ENCODE results near the gene MKX. TPM values are rescaled to one million over a fixed set of nuclear protein-coding genes. Genes with fewer than 3 reads are reported as not detected.

The MKX gene
- total RNA-seq, 1 experiment from 2014 or later = 1.5 TPM

DNA sequence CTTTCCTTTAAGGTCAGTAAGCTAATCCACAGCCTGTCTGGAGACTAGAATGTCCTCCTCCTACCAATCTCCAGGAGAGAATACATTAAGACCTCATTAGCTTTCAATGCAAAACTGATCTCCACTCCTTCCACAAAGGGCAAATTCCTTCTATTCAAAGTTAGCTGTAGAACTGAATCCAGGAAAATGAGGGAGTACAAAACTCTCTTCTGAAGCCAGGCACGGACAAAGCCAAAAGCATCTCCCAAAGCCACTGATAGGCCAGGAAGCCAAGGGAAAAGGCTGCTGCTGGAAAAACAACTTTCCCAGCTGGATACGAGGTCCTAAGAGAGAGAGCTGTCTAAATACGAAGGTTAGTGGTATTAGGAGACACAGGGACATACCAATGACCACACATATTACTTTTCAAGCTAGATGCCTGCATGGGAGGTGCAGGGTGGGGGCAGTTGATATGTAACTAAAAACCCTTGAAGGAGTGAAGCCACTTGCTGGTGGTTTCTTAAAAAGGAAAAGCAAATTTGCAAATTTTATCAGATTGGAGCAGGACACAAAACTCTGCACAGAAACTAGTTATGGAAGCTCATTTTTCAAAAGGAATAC is 43.6 kb downstream of the MKX start:
- Mint-ChIP-seq H3K27ac (ENCODE audit: unreplicated experiment) (no peak overlapping the region), H3K27me3 (ENCODE audit: unreplicated experiment) (peaks cover 16% of the 10 kb centered on the region), H3K9me3 (ENCODE audit: low read depth, unreplicated experiment) (no peaks in the 10 kb centered on the region), H3K36me3 (ENCODE audit: insufficient read depth, unreplicated experiment) (no peaks in the 10 kb centered on the region), H3K4me1 (ENCODE audit: low read depth, unreplicated experiment) (no peaks in the 10 kb centered on the region), H3K4me3 (ENCODE audit: low read depth, unreplicated experiment) (no peak overlapping the region)
- CTCF ChIA-PET = no interaction called here
- BruUV-seq (replicated peaks) = no TSS peak
- intact Hi-C loops (cut with micrococcal nuclease; ENCODE audit: unreplicated experiment) = no loop called here
- TF ChIP-seq, protein P1, sequence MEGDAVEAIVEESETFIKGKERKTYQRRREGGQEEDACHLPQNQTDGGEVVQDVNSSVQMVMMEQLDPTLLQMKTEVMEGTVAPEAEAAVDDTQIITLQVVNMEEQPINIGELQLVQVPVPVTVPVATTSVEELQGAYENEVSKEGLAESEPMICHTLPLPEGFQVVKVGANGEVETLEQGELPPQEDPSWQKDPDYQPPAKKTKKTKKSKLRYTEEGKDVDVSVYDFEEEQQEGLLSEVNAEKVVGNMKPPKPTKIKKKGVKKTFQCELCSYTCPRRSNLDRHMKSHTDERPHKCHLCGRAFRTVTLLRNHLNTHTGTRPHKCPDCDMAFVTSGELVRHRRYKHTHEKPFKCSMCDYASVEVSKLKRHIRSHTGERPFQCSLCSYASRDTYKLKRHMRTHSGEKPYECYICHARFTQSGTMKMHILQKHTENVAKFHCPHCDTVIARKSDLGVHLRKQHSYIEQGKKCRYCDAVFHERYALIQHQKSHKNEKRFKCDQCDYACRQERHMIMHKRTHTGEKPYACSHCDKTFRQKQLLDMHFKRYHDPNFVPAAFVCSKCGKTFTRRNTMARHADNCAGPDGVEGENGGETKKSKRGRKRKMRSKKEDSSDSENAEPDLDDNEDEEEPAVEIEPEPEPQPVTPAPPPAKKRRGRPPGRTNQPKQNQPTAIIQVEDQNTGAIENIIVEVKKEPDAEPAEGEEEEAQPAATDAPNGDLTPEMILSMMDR (IDR thresholded peaks at IDR 0.05; ENCODE audit: unreplicated experiment) = no peak
- no peak for DNase-seq

GRCh38 chr10:27699776-27700175 is 45.8 kb downstream of the MKX start:
- DNase-seq = no peak
- intact Hi-C loops (cut with micrococcal nuclease; ENCODE audit: unreplicated experiment) = no loop called here
- Mint-ChIP-seq H3K27me3 (ENCODE audit: unreplicated experiment) (peaks cover 16% of the 10 kb centered on the region), H3K36me3 (ENCODE audit: insufficient read depth, unreplicated experiment) (no peaks in the 10 kb centered on the region), H3K9me3 (ENCODE audit: low read depth, unreplicated experiment) (no peaks in the 10 kb centered on the region), H3K4me1 (ENCODE audit: low read depth, unreplicated experiment) (no peaks in the 10 kb centered on the region), H3K27ac (ENCODE audit: unreplicated experiment) (no peak overlapping the region), H3K4me3 (ENCODE audit: low read depth, unreplicated experiment) (no peak overlapping the region)
- TF ChIP-seq, protein P1 (IDR thresholded peaks at IDR 0.05; ENCODE audit: unreplicated experiment) = no peak
- CTCF ChIA-PET = no interaction called here
- BruUV-seq (replicated peaks) = no TSS peak

GRCh38 chr10:27698961-27699360 is 46.7 kb downstream of the MKX start:
- CTCF ChIA-PET = no interaction called here
- intact Hi-C loops (cut with micrococcal nuclease; ENCODE audit: unreplicated experiment) = no loop called here
- no TSS peak for BruUV-seq (replicated peaks)
- Mint-ChIP-seq H3K27ac (ENCODE audit: unreplicated experiment) (no peak overlapping the region), H3K4me1 (ENCODE audit: low read depth, unreplicated experiment) (no peaks in the 10 kb centered on the region), H3K36me3 (ENCODE audit: insufficient read depth, unreplicated experiment) (no peaks in the 10 kb centered on the region), H3K9me3 (ENCODE audit: low read depth, unreplicated experiment) (no peaks in the 10 kb centered on the region), H3K4me3 (ENCODE audit: low read depth, unreplicated experiment) (no peak overlapping the region), H3K27me3 (ENCODE audit: unreplicated experiment) (peaks cover 16% of the 10 kb centered on the region)
- no peak for DNase-seq
- TF ChIP-seq, protein P1 (IDR thresholded peaks at IDR 0.05; ENCODE audit: unreplicated experiment) = no peak

DNA sequence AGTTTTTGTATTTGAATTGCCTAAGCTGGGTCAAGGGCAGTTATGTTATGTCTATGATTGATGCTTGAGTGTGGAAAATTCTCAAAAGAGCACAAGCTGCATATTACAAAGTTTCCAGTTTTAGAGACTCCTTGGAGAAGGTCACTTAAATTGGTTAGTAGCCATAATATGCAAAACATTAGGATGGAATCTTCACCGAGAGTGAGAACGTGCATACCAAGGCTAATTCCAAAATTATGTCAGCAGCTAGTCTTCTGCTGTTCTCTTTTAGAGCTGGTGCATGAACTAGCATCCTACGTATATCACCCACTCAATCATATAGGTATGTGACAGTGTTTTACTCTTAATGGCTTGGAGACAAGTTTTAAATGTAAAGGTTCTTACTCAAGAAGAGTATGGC is 49.2 kb downstream of the MKX start:
- H3K4me1 Mint-ChIP-seq (ENCODE audit: low read depth, unreplicated experiment) = no peaks in the 10 kb centered on the region
- BruUV-seq (replicated peaks) = no TSS peak
- no peak for DNase-seq
- CTCF ChIA-PET = no interaction called here
- no peaks in the 10 kb centered on the region for H3K36me3 Mint-ChIP-seq (ENCODE audit: insufficient read depth, unreplicated experiment)
- no peak overlapping the region for H3K4me3 Mint-ChIP-seq (ENCODE audit: low read depth, unreplicated experiment)
- TF ChIP-seq, protein P1 (IDR thresholded peaks at IDR 0.05; ENCODE audit: unreplicated experiment) = no peak
- H3K27ac Mint-ChIP-seq (ENCODE audit: unreplicated experiment) = no peak overlapping the region
- intact Hi-C loops (cut with micrococcal nuclease; ENCODE audit: unreplicated experiment) = no loop called here
- peaks cover 16% of the 10 kb centered on the region for H3K27me3 Mint-ChIP-seq (ENCODE audit: unreplicated experiment)
- no peaks in the 10 kb centered on the region for H3K9me3 Mint-ChIP-seq (ENCODE audit: low read depth, unreplicated experiment)

Data from Calu3 (cell line).